ENCODE data around the gene SORCS1.
"Not testable (repeated sequence)": the region's sequence is repeated elsewhere in the genome, so short reads cannot be mapped to it uniquely, and the experiment has no call there.

Gene SORCS1

DNA sequence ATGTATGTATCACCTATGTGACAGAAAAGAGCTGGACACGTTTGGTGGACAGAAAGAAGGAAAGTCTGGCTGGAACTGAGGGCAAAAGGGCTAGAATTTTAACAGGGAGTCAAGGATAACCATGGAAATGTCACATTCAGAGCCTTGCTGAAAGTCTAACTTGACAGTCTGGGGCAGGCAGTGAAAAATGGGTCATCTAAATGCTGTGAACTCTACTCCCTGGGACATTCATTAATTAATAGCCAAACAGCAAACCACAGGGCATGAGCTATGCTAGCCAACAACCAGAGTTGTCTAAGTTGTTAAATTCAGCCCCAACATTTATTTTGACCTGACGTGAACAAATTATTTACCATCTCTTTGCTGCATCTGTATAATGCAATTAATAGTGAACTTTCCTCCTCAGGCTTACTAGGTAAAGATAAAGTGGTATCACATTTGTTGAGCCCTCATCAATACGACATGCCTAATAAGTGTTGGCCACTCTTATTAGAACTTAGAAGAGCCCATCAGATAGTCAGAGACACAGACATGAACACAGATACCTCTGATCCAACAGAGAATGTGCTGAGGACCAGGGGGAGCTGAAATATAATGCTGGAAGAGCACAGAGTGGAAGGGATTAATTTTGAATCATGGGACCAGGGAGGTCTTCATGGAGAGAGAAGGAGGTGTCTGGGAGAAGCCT lies 109.9 kb downstream of the SORCS1 start:
- no peak for DNase-seq (ENCODE audit: extremely low read depth in 1 of 2, low read depth in 1 of 2)

DNA sequence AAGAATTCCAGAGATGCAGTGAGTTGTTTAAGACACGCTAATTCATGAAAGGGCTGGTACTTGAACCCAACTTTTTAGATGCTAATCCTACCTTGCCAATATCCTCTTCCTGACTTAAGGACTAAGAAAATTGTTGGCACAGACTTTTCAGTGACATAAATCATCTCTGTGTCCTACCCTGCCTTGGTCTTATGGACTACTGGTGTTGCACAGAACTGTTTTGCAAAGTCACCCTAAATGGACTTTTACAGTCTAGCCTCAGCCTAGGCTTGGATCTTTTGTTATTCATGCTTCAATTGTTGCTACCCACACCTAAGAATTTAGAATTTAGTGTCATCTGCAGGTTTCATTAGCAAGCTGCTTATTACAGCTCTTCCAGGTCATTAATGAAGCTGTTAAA lies 112.7 kb downstream of the SORCS1 start:
- DNase-seq (ENCODE audit: extremely low read depth in 1 of 2, low read depth in 1 of 2), result no peak

DNA sequence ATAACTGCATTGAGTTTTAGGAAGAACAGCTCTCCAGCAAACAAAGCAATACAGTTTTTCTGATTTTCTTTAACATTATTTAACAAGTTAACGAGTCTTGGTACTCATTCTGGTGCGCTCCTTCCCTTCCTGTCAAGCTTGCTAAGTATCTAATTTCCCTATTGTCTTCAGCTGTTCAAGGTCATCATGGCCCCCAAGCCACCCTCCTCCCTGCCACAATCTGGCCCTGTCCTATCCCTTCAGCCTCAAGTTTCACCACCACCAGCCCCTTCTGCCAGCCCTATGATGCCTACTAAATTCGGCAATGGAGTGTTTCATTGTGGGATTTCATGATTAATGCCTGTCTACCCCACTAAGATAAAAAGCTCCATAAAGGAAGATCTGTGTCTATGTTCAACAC lies 121.0 kb downstream of the SORCS1 start:
- DNase-seq (ENCODE audit: extremely low read depth in 1 of 2, low read depth in 1 of 2), result no peak

DNA sequence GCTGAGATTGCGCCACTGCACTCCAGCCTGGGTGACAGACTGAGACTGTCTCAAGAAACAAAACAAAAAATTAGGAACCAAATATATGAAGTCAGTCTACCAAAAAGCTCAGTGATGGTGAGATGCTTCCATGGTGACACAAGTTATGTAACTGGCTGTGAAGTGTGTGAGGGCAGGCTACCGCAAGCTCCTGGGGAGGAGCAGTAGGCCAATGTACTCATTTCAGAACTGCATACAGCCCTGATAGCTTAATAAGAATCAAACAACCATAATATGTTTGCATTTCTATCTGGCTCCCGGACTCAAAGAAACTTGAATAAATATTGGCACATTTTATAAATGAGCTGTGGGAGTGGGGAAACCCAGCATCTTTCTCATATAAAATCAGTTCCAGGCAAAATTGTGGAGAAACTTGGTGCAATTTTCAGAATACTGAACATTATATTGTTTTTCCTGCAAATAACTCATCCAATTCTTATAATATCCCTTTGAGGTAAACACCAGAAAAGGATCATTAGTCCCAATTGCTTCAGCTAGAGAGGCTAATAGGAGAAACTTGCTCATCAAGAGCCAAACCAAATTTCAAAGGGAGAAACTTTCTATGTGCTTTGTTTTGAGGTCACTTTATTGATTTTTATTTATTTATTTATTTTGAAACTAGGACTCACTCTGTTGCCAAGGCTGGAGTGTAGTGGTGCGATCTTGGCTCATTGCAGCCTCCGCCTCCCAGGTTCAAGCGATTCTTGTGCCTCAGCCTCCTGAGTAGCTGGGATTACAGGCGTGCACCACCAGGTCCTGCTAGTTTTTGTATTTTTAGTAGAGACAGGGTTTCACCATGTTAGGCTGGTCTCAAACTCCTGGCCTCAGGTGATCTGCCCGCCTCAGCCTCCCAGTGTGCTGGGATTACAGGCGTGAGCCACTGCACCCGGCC lies 127.0 kb downstream of the SORCS1 start:
- no peak for DNase-seq (ENCODE audit: extremely low read depth in 1 of 2, low read depth in 1 of 2)

DNA sequence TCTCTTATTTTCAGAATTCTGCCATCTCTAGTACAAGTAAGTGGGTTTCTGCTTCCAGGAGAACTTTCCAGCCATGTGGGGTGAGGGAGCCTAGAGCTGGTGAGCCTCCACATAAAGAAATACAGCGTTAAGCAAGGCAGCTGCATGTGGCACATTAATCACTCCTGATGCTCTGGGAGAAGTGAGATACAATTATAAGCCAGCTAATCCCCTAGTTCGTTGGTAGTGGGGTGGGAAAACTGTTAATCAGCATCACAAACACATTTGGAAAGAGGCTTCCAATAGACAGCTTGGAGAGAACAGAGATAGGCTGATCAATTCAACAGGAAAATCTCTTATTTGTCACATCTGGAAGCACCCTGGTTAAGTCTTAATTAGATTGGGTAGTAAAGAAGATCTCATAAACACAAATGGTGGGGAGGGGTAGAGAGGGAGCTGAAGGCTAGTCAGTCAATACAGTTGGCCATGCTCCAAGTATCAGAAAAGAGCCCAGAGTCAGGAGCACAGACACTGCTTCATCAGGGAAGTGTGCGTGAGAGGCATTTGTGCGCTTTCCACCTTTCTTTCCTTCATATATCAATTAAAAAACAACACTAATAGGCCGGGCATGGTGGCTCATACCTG lies 130.6 kb downstream of the SORCS1 start:
- no peak for DNase-seq (ENCODE audit: extremely low read depth in 1 of 2, low read depth in 1 of 2)

DNA sequence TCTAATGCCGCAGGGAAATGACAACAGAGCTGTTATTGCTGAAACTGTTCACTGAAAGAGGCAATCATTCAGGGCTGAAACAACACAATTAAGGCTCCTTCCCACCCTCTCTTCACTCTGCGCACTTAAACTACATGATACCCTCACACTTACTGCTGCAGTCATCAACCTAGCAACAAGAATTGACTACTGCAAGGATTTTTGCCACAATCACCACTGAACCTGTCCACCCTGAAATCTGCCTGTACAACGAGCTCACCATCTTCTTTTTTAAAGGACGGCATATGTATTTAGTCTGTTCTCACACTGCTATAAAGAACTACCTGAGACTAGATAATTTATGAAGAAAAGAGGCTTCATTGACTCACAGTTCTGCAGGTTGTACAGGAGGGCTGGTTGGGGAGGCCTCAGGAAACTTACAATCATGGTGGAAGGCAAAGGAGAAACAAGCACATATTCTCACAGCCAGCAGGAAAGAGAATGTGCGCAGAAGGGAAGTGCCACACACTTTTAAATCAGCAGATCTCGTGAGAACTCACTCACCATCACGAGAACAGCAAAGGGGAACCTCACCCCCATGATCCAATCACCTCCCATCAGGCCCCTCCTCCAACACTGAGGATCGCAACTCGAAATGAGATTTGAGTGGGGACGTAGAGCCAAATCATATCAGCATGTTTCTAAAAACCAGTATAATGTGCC lies 131.7 kb downstream of the SORCS1 start:
- DNase-seq (ENCODE audit: extremely low read depth in 1 of 2, low read depth in 1 of 2), result no peak

DNA sequence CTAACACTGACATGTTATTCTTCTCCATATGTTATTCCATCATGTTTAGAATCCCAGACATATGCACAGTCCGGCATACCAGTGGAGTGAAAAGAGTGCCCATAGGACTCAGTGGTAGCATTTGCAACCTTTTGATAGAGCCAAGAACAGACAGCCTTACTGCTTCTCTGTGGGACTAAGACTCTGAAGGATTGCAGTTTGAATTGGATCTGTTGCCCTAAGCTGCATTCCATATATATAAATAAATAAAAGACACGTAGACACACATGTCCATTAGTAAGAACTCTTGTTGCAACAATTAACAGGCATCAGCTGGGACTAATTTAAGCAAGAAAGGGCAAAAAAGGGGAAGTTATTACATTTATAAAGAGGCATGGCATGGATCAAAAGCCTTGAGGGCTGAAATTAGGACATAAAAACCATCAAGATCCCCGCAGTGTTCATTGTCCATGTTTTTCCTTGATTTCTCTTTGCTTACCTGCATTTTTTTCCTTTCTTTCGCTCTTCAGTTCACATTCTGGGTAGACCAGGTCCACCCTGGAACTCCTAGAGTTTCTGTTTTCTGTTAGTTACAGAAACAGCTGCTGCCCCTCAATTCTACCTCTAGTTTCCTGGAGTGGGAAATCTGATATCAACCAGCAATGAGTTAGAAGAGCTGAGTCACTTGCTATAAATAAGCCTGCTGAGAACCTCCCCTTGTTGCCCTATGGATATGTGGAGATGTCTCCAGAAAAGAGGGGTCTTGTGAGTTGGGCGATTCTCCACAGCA lies 132.4 kb downstream of the SORCS1 start:
- DNase-seq (ENCODE audit: extremely low read depth in 1 of 2, low read depth in 1 of 2), result no peak

DNA sequence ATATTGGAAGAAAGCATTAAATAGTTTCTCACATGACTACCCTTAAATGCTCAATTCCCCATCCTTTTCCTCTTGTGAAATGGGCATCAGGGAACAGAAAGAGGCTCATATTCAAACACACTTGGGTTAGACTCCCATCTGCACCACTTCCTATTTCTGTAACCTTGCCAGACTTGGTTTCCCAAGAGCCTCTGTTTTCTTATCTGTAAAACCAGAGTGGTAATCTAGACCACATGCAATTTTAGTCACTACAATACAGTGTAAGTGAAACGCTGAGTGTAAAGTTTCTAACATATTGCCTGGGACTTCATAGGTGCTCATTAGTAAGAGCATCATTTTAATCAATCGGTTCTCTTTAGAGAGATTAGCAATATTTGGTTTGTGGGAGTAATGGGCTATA lies 136.3 kb downstream of the SORCS1 start:
- DNase-seq (ENCODE audit: extremely low read depth in 1 of 2, low read depth in 1 of 2), result no peak

DNA sequence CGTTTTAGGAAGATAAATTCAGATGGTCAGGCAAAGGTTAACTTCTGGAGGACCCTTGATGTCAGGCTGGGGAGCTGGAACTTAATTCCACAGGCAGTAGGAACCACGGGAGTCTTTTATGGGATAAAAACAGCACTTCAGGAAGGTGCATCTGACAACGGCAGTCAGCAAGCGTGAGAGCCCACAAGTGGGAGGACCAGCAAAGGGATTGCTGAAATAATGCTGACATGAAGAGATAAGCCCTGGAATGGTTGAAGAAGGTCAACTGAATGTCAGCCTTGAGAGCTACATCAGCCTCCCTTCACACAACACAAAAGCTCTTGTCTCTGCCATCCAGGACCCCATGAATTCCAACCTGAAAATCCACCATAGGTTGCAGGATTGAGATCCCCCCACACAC lies 138.8 kb downstream of the SORCS1 start:
- no peak for DNase-seq (ENCODE audit: extremely low read depth in 1 of 2, low read depth in 1 of 2)

DNA sequence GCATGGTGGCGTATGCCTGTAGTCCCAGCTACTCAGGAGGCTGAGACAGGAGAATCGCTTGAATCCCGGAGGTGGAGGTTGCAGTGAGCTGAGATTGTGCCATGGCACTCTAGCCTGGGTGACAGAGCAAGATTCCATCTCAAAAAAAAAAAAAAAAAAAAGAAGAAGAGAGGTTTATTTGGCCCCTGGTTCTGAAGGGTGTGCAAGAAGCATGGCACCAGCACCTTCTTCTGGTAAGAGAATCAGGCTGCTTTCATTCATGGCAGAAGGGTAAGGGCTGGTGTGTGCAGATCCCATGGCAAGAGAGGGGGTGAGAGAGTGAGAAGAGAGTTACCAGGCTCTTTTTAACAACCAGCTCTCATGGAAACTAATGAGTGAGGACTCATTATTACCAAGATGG lies 140.5 kb downstream of the SORCS1 start:
- DNase-seq (ENCODE audit: extremely low read depth in 1 of 2, low read depth in 1 of 2), result not testable (repeated sequence)

DNA sequence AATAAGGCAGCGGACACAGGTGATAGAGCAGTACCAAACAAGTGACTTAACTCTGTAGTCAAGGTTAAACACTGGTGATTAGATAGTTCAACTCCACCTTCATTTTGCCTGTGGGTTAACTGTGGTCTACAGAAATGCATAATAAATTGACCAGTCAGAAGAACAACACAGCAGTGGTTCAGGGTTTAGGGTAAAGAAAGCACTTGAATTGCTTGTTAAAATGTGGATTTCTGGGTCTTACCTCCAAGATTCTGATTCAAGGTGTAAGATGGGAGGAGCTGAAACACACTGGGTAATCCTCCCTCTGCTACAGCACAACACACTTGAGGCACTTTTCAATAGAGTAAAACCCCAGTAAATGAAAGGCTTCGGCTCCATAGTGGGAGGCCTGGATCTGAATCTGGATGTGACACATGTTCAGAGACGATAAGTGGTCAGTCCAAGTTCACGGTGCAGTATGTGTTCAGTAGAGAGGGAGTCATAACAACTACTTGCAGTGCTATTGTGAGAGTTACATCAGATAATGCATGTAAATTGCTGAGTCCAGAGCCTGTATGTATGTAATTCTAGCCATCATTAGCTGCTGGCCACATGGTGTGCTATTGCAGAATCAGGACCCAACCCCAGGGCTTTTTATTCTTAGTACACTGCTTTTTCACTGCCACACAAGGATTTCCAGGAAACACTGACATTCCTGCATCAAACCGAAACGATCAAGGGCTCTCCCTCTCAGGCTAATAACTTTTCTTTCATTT lies 141.7 kb downstream of the SORCS1 start:
- DNase-seq (ENCODE audit: extremely low read depth in 1 of 2, low read depth in 1 of 2), result no peak

DNA sequence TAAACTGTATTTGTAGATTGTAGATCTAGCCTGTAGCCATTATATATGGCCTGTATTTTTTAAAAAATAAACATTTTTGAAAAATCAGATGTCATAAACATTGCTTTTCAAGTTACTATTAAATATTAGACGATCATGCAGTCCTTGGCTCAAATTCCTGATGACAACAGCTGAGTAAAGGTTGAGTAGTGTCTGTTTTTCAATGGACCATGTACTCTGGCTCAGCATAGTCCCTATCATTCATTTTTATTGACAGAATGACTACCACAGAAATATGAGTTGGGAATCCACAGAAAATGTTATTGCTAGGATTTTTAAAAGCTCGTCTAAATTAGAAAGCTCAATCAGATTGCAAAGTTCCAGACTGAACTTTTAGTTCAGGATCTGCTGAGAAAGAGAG lies 145.4 kb downstream of the SORCS1 start:
- no peak for DNase-seq (ENCODE audit: extremely low read depth in 1 of 2, low read depth in 1 of 2)

DNA sequence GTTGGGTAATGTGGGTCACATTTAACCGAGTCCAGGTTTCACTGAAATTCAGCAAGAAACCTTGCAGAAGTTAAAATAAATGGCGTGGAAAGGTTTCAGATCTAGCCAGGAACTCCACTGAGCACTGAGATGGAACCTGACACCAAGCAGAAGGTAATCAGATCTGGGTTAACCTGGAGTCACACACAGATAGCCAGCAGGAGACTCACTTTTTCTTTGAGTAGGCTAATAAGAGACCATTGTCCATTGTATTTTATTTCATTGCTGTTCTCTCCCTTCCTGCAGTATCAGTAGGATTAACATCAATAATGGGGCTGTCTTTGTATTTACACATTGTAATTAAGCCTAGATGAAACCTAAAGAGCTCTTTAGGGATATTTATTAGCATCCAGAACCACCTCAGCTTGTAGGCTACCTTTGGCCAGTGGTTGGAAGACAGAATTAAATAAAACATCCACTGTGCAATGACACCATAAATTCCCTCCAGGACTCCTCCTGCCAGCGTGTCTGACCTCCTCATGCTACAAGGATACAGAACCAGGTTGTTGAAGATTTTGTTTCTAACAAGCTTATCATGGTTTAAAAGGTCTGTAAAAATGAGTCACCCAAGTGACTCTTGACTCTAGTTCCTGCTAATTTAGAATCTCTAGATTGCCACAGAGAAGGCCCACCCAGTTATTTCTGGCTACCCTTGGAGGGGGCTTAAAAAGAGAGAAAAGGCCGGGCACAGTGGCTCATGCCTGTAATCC lies 151.1 kb downstream of the SORCS1 start:
- no peak for DNase-seq (ENCODE audit: extremely low read depth in 1 of 2, low read depth in 1 of 2)

DNA sequence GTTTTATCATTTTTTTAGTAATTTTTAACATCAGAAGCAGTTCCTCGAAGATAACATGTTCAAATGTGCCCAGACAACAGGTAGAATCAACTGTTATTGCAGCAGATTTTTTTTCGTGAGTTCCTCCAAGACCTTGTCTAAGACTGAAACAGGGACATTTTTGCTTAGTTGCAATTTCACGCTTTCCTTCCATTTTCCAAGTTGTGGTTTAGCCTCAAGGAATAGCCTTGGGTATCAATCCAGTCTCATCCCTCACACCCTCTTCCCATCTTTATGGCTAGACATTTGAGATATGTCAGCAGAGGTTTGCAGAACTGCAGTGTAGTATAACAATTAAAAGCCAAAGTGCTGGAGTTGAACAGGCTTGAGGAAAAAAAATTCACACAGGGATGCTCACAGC lies 152.5 kb downstream of the SORCS1 start:
- DNase-seq (ENCODE audit: extremely low read depth in 1 of 2, low read depth in 1 of 2), result no peak

DNA sequence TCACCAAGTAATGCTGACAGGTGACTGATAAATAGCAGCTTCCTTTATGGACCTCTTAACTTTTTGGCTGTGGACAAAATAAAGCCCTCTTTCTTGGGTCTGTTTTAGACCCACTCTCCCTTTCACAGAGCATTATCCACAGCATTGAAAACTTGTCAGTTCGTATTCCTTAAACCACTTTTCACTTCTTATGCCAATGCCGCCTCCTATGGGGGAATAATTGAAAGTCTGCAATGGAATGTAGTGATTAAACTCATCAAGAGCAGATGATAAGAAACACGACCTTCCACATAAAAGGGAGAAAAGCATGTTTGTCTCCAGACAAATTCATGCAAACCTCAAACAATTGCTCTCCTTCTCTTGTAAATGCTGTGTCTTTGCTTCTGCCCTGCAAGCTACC lies 153.4 kb downstream of the SORCS1 start:
- no peak for DNase-seq (ENCODE audit: extremely low read depth in 1 of 2, low read depth in 1 of 2)

DNA sequence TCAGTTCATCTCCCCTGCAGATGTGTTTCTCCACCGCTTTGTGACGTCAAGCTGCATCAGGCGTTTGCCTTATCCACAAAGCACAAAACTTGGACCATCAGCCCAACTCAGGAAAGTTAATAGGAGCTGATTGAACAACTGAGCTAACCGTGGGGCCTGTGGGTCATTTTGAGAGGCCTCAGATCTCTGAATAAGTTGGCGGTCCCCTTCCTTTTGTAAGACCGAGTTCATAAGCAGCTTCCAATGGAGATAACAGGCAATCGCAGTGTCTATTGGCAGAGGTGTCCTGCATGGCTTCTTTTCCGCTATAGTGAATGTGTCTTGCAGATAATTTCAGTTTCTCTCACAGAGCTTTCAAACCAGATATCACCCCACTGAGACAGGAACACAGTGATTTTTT lies 154.0 kb downstream of the SORCS1 start:
- DNase-seq (ENCODE audit: extremely low read depth in 1 of 2, low read depth in 1 of 2), result no peak

DNA sequence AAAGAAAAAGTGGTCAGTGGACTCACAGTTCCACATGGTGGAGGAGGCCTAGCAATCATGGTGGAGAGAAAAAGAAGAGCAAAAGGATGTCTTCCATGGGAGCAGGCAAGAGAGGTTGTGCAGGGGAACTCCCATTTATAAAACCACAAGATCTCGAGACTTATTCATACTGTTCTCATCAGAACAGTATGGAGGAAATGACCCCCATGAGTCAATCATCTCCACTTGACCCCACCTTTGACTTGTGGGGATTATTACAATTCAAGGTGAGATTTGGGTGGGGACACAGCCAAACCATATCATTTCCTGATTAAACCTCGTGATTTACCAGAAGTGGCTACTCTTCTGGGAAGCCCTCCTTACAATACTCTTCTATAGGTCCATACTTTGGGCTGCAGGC lies 160.1 kb downstream of the SORCS1 start:
- no peak for DNase-seq (ENCODE audit: extremely low read depth in 1 of 2, low read depth in 1 of 2)

DNA sequence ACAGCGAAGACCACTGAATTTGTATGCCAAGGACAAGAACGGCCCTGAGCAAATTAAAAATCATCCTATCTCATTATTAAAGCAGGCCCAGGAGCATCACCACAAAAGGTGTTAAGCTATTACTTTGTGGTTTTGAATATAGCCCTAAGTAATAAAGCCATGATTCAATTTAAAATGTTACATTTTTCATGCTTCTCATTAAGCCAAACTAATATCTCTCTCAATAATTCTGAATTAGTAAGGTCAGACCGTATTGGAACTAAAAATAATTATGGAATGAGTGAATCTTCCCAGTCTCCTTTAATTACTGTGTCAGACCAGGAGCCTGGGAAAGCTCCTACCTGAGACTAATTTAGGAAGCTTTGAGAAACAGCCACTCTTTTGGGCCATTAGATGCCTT lies 162.4 kb downstream of the SORCS1 start:
- no peak for DNase-seq (ENCODE audit: extremely low read depth in 1 of 2, low read depth in 1 of 2)

DNA sequence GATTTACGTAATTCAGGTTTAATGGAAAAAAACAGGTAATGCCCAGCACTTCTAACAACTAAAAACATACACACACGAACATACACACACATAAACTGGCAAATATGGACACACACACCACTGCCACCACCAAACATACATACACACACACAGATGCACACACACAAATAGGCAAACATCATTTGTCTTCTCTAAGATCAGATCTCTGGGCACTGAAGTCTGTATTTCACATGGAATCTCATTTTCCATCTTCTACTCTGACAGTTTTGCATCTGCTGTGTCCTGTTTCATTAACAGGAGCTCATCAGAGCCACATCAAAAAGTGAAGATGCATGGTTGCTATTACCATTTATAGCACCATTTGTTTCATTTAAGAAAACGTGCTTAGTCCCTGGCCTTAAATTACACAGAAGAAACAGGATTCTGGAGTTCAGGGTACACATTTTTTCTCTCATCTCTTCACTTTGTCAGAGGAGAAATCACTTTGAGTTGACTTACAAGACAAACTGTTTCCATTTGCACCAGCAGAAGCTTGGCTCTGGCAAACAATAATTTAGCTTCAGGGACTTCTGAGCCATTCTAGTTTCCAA lies 165.3 kb downstream of the SORCS1 start:
- DNase-seq (ENCODE audit: extremely low read depth in 1 of 2, low read depth in 1 of 2), result no peak

All from stimulated activated CD8-positive, alpha-beta memory T cell treated with anti-CD3 and anti-CD28 coated beads, Interleukin-7, amount 100 ng/mL, for 48 hours (primary cell).